Hematopoietic multipotent progenitor cell treated with erythropoietin and hydrocortisone succinate and interleukin-3 and kit ligand, for 8 days (in vitro differentiated cells): ENCODE measurements around the gene DMD.
"Not testable (repeated sequence)": the region's sequence is repeated elsewhere in the genome, so short reads cannot be mapped to it uniquely, and the experiment has no call there.

ENCODE experiments used
- DNase-seq: peaks from one replicate; pipeline ENCODE4 v3.0.0-alpha.2; 2015

The DMD gene

GRCh38 chrX:32842053-32842452, 369.3 kb downstream of the DMD start:
- DNase-seq: no peak

GRCh38 chrX:32839781-32840180, 371.6 kb downstream of the DMD start:
- no peak for DNase-seq

- no peak for DNase-seq
Measured at GRCh38 chrX:32825009-32825408, 386.3 kb downstream of the DMD start.

- DNase-seq: no peak
Measured at GRCh38 chrX:32804034-32804433, 407.3 kb downstream of the DMD start.

- DNase-seq: no peak
Measured at GRCh38 chrX:32798990-32799389, 412.4 kb downstream of the DMD start.

- DNase-seq: no peak
Measured at GRCh38 chrX:32788936-32789335, 422.4 kb downstream of the DMD start.

GRCh38 chrX:32780109-32780508, 431.2 kb downstream of the DMD start:
- no peak for DNase-seq

- no peak for DNase-seq
Measured at GRCh38 chrX:32778965-32779364, 432.4 kb downstream of the DMD start.

- no peak for DNase-seq
Measured at GRCh38 chrX:32774966-32775365, 436.4 kb downstream of the DMD start.

GRCh38 chrX:32749070-32749469, 462.3 kb downstream of the DMD start:
- no peak for DNase-seq

- no peak for DNase-seq
Measured at GRCh38 chrX:32745323-32745722, 466.0 kb downstream of the DMD start.

GRCh38 chrX:32744921-32745320, 466.4 kb downstream of the DMD start:
- no peak for DNase-seq

GRCh38 chrX:32741910-32742309, 469.4 kb downstream of the DMD start:
- DNase-seq: no peak

GRCh38 chrX:32708542-32708941, 502.8 kb downstream of the DMD start:
- DNase-seq: no peak

GRCh38 chrX:32705385-32705784, 506.0 kb downstream of the DMD start:
- DNase-seq: not testable (repeated sequence)

- no peak for DNase-seq
Measured at GRCh38 chrX:32687379-32687778, 524.0 kb downstream of the DMD start.

- no peak for DNase-seq
Measured at GRCh38 chrX:32678487-32678886, 532.9 kb downstream of the DMD start.

- no peak for DNase-seq
Measured at GRCh38 chrX:32673193-32673592, 538.2 kb downstream of the DMD start.

GRCh38 chrX:32662516-32662915, 548.8 kb downstream of the DMD start:
- DNase-seq: no peak

- no peak for DNase-seq
Measured at GRCh38 chrX:32644476-32645245, 566.7 kb downstream of the DMD start.

- no peak for DNase-seq
Measured at GRCh38 chrX:32642283-32642682, 569.1 kb downstream of the DMD start.

- no peak for DNase-seq
Measured at GRCh38 chrX:32618154-32618553, 593.2 kb downstream of the DMD start.

GRCh38 chrX:32614707-32615106, 596.6 kb downstream of the DMD start:
- no peak for DNase-seq

GRCh38 chrX:32599156-32599555, 612.2 kb downstream of the DMD start:
- no peak for DNase-seq

- no peak for DNase-seq
Measured at GRCh38 chrX:32598707-32599106, 612.6 kb downstream of the DMD start.
